T47D (cell line): ENCODE measurements around the gene NEK8.

Source experiments
- DNase-seq, 2 experiments: peaks; one replicate each; pipeline versions ENCODE4 v3.0.0 to v3.0.0-alpha.2; 2011 to 2012; ENCODE audit warnings: low read depth in 1 of 2, low spot score in 1 of 2
- JUND ChIP-seq: IDR thresholded peaks from 2 replicates; pipeline ENCODE4 v1.6.1; 2012; ENCODE audit warnings: low read depth
- in situ Hi-C: cut with HindIII; loops from 2 replicates; pipeline ENCODE4 v1.10.0; 2016; ENCODE audit warnings: low sequenced_read_pairs, low pct_unique_long_range_greater_than_20kb

NEK8 gene

DNA sequence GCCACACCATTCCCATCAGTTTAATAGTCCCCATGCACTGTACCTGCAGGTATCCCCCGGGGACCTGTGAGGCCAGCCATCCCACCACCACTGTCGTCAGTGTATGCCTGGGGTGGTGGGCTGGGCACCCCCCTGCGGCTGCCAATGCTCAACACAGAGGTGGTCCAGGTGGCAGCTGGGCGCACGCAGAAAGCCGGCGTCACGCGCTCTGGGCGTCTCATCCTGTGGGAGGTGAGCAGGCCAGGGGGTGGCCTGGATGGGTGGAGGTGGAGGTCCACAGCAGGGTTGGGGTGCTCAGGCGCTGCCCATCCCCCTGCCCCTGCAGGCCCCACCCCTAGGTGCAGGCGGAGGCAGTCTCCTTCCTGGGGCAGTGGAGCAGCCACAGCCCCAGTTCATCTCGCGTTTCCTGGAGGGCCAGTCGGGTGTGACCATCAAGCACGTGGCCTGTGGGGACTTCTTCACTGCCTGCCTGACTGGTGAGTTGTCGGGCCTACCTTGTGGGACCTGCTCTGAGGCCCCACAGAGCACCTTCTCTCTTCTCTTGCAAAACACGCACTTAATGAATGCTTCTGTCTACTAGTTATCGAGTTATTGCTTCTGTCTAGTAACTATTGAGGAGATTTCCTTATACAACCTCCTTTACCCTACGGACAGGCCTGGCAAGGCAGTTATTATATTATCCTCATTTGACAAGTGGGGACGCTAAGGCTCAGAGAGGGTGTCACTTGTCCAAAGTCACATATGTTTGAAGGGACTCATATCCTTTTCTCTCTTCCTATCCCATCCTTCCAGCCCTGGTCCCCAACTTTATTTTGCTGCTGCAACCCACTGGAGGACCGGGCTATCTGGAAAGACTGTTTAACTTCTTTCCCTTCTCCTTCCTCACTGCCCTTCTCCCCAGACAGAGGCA lies 9.4 kb downstream of the NEK8 start:
- TF ChIP-seq JUND, result no peak
- DNase-seq, result no peak
- in situ Hi-C loops, result no loop called here

DNA sequence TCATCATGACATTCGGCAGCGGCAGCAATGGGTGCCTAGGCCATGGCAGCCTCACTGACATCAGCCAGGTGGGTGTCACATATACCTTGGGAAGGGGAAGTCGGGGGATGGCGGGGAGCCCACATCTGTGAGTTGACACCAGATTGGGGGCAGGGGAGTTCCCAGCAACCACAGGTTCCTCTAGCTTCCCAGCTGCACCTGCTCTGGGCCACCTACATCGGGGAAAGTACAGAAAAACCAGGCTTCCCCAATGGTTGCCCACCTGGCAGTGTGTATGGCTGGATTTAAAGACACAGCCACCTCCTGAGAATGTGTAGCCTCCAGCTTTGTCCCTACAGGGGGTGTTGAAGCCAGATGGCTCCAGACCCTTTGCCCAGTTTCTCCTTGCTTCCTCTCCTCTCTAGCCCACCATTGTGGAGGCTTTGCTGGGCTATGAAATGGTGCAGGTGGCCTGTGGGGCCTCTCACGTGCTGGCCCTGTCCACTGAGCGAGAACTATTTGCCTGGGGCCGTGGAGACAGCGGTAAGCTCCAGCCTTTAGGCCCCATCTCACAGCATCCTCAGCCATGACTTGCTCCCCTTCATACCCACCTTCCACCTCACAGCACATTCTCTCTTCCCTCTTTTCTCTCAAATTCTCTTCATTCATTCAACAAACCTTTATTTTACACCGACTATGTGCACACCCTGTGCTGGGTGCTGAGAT lies 10.2 kb downstream of the NEK8 start:
- DNase-seq, result no peak
- TF ChIP-seq JUND, result no peak
- in situ Hi-C loops, result no loop called here

DNA sequence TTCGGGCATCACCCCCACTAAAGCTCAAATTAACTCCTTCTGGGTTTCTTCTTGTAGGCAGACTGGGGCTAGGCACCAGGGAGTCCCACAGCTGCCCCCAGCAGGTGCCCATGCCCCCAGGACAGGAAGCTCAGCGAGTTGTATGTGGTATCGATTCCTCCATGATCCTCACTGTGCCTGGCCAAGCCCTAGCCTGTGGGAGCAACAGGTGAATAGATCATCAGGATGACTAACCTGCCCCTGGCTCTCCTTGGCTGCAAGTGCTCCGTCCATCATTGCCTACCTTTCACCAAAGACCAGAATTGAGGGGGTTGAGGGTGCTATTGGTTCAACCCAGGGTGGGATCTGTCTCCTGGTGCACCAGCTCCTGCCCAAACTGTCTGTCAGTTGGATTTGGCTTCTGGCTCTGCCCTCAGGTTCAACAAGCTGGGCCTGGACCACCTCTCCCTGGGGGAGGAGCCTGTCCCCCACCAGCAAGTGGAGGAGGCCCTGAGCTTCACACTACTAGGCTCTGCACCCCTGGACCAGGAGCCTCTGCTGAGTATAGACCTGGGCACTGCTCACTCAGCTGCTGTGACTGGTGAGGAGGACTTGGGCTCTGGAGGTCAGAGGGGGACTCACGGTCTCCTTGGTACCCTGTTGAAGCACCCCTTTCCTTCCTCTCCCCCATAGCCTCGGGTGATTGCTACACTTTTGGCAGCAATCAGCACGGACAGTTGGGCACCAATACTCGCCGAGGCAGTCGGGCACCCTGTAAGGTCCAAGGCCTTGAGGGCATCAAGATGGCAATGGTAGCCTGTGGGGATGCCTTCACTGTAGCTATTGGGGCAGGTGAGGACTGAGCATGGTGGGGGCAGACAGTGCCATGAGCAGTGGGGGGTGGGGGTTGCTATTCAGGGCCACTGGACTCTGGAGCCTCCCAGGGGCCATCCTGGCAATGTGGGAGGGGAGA lies 12.1 kb downstream of the NEK8 start:
- no peak for DNase-seq
- TF ChIP-seq JUND, result no peak
- in situ Hi-C loops, result no loop called here

DNA sequence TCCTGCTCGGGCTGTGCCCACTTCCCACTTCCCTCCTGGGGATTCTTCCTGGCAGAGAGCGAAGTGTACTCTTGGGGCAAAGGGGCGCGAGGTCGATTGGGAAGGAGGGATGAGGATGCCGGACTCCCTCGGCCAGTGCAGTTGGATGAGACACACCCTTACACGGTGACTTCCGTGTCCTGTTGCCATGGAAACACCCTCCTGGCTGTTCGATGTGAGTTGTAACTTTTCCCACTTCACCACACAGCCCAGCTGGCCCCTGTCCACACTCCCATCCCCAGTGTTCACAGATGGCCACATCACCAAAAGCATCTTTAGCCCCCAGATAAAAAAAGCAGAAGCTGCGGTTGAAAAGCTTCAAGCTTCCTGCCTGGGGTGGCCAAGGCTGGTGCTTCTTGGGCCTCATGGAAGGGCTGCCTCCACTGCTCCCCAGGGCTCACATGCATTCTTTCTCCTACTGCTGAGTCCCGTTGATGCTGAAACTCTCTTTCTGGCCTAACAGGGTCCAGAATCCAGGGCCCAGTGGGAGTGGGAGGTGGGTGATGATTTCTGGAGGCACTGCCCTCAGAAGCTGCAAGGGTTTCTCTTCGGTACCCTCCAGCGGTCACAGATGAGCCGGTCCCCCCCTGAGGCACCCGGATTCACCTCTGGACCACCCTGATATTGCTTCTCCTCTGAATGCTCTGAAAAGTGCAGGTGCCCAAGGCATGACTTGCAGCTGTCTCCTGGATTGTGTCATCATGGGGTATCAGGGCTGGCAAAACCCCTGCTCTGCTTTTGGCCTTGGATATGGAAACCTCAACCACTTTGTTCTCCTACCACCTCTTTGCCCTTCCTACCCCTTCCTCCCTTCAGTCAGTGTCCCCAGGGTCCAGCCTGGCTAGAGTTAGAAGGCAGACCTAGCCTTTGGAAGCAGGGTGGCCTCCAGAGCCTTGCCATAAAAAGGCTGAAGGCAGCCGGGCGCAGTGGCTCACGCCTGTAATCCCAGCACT lies 13.1 kb downstream of the NEK8 start:
- no peak for DNase-seq
- TF ChIP-seq JUND, result no peak
- in situ Hi-C loops, result no loop called here

GRCh38 chr17:28743243-28744103 lies 14.9 kb downstream of the NEK8 start, which contains the start of gene TRAF4:
Gene TRAF4 (plus strand): TSS chr17:28744011. CDS start chr17:28744113, 102 bp downstream.
- in situ Hi-C loops, result no loop called here
- no peak; the same call in 1 of the 2 replicates for TF ChIP-seq JUND

DNA sequence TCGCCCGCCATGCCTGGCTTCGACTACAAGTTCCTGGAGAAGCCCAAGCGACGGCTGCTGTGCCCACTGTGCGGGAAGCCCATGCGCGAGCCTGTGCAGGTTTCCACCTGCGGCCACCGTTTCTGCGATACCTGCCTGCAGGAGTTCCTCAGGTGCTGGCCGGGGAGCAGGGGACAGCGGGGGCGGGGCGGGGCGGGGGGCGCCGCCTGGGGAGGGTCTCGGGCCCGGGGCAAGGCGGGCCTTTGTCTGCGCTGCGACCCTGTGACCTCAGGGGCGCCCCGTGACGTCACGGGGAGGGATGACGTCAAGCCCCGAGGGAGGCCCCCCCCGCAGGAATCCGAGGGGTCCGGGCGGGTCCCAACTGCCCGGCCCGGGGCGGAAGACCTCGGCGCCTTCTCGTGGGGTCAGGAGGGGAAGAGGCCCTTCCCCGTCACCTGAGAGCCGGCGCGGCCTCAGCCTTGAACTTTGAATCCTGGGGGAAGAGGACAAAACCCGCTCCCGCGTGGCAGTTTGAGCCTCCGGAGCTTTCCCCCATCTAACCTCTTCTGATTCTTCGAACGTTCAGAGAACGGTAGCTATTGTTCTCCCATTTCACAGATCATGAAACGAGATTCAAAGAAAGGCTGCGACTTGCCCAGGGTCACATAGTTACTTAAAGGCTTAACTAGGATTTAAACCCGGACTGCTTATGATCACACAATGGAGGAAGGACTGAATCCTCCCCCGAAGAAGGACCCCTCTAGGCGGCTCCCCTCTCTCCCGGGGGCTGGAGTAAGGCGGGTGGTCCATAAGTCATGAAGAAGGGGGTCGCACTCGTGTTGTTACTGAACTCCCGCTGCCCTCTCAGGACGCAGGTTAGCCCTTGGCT lies 15.8 kb downstream of the NEK8 start:
- no peak for TF ChIP-seq JUND
- DNase-seq, result peak in 1 of 2 experiments; percentile 77
- in situ Hi-C loops, result no loop called here

More at GRCh38 chr17:28743243-28744103, 14.9 kb downstream of the NEK8 start, which contains the start of gene TRAF4:
- peak; percentile 88 to 98 for DNase-seq

DNA sequence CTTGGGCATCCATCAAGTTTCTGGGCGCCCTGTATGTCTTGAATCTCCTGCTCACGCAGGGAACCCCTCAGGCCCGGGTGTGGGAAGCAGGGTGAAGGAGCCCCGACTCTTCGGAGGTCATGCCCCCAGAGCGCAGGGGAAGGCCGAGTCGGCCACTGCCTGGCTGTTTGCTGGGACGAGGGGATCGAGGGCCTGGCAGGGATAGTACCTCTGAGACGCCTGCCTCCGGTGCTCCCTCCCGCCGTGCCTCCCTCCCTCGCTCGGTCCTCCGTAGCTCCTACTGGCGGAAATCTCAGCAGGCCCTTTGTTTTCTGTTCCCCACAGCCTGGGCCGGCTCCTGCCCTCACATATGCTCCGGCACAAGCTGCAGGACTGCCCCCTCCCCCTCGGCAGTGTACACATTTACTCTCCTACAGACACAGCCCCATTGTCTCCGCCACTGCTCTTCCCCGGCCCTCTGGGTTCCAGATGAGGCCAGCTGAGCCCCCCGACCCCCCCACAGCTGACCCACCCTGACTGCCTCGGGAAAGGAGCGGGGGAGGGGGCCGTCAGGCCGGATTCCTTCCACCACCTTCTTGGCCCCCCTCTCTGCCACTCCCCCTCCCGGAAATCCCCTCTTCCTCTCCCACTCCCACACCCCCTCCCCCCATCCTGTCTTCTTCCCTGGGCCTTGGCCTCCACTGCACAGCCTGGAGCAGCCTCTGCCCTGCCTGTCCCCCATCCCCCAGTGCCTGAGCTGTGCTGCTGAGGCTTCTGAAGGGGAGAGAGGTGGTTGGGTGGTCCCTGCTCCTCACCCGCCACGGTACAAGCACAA lies 16.6 kb downstream of the NEK8 start:
- TF ChIP-seq JUND, result no peak
- in situ Hi-C loops, result no loop called here
- peak in 1 of 2 experiments; percentile 79 for DNase-seq

DNA sequence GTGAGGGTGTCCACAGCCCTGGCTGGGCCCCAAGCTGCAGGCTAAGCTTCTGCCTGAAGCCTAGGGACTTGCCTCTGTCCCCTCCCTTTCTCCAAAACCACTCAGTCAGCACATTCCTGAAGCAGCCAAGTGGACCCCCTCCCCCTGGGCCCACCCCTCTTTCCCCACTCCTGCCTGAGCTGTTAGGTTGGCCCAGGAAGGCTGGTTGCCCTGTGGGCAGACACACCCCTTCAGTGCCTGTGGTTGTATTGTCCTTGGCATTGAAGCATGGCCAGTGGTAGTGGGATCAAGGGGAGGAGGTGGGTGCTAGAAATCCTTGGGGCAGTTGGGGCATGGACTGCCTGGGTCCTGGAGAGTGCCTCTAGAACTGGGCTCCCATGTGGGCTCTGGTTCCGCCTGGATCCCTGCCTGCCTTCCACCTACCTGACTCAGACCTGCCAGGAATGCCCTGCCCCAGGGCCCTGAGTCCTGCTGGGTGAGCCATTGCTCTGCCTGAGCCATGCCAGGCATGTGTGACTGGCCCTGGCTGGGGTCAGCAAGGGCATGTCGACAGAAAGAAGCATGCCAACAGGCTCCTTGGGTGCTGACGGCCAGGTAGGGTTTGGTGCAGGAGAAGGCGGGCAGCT lies 17.3 kb downstream of the NEK8 start:
- 0 out of 2 replicates have a peak, but pooled peaks have one; percentile 49 for TF ChIP-seq JUND
- DNase-seq, result peak in 1 of 2 experiments; percentile 97
- in situ Hi-C loops, result no loop called here
